Stimulated activated memory B cell treated with anti-CD40 and anti-IgM and Interleukin-4, amounts not matched to agents 10 μg/mL and 1 μg/mL and 100 μg/mL, for 72 hours (primary cell): ENCODE results near the gene RGL1.

ENCODE experiments used
- ATAC-seq: fragments of 150-1000 bp; cut with Tn5 transposase; 2 replicates; pipeline ENCODE4 v1.10.0; 2021
- H3K27ac Mint-ChIP-seq: one replicate; pipeline ENCODE4 v1.8.0; 2022; ENCODE audit warnings: mild to moderate bottlenecking, mixed read lengths
- H3K27me3 Mint-ChIP-seq: one replicate; pipeline ENCODE4 v1.8.0; 2022; ENCODE audit warnings: mixed read lengths
- H3K36me3 Mint-ChIP-seq: one replicate; pipeline ENCODE4 v1.8.0; 2022; ENCODE audit warnings: mixed read lengths
- H3K4me1 Mint-ChIP-seq: one replicate; pipeline ENCODE4 v1.8.0; 2022; ENCODE audit warnings: mixed read lengths
- H3K4me3 Mint-ChIP-seq: one replicate; pipeline ENCODE4 v1.8.0; 2022; ENCODE audit warnings: mild to moderate bottlenecking, moderate library complexity, mixed read lengths
- H3K9me3 Mint-ChIP-seq: one replicate; pipeline ENCODE4 v1.8.0; 2022; ENCODE audit warnings: mixed read lengths

Gene RGL1

GRCh38 chr1:183880531-183881243, 75.8 kb downstream of the RGL1 start:
- H3K4me3 Mint-ChIP-seq, result no peak overlapping the region
- H3K36me3 Mint-ChIP-seq, result peaks cover 12% of the 10 kb centered on the region
- no peaks in the 10 kb centered on the region for H3K9me3 Mint-ChIP-seq
- no peak for ATAC-seq
- peaks cover 7% of the 10 kb centered on the region for H3K27me3 Mint-ChIP-seq
- peaks cover 10% of the 10 kb centered on the region for H3K4me1 Mint-ChIP-seq
- H3K27ac Mint-ChIP-seq, result no peak overlapping the region

GRCh38 chr1:183881387-183882131, 76.6 kb downstream of the RGL1 start:
- Mint-ChIP-seq H3K4me3 (no peak overlapping the region), H3K9me3 (no peaks in the 10 kb centered on the region), H3K36me3 (peaks cover 12% of the 10 kb centered on the region), H3K4me1 (peaks cover 10% of the 10 kb centered on the region), H3K27ac (no peak overlapping the region), H3K27me3 (peaks cover 7% of the 10 kb centered on the region)
- no peak for ATAC-seq

GRCh38 chr1:183882335-183883167, 77.6 kb downstream of the RGL1 start:
- Mint-ChIP-seq H3K36me3 (peaks cover 12% of the 10 kb centered on the region), H3K27me3 (peaks cover 7% of the 10 kb centered on the region), H3K4me1 (peaks cover 10% of the 10 kb centered on the region), H3K4me3 (no peak overlapping the region), H3K9me3 (no peaks in the 10 kb centered on the region), H3K27ac (no peak overlapping the region)
- ATAC-seq, result no peak

GRCh38 chr1:183883623-183884022, 78.7 kb downstream of the RGL1 start:
- Mint-ChIP-seq H3K36me3 (peaks cover 12% of the 10 kb centered on the region), H3K4me1 (peaks cover 10% of the 10 kb centered on the region), H3K9me3 (no peaks in the 10 kb centered on the region), H3K27ac (no peak overlapping the region), H3K27me3 (peaks cover 7% of the 10 kb centered on the region), H3K4me3 (no peak overlapping the region)
- no peak for ATAC-seq

GRCh38 chr1:183884526-183884925, 79.6 kb downstream of the RGL1 start:
- Mint-ChIP-seq H3K27me3 (peaks cover 7% of the 10 kb centered on the region), H3K36me3 (peaks cover 12% of the 10 kb centered on the region), H3K4me3 (no peak overlapping the region), H3K4me1 (peaks cover 10% of the 10 kb centered on the region), H3K9me3 (no peaks in the 10 kb centered on the region), H3K27ac (no peak overlapping the region)
- ATAC-seq, result no peak

- Mint-ChIP-seq H3K9me3 (no peaks in the 10 kb centered on the region), H3K27me3 (peaks cover 7% of the 10 kb centered on the region), H3K27ac (no peak overlapping the region), H3K36me3 (peaks cover 12% of the 10 kb centered on the region), H3K4me1 (peaks cover 10% of the 10 kb centered on the region), H3K4me3 (no peak overlapping the region)
- no peak for ATAC-seq
Observed at GRCh38 chr1:183885142-183885735, 80.3 kb downstream of the RGL1 start.

- Mint-ChIP-seq H3K27ac (no peak overlapping the region), H3K9me3 (no peaks in the 10 kb centered on the region), H3K36me3 (peaks cover 12% of the 10 kb centered on the region), H3K4me3 (no peak overlapping the region), H3K4me1 (peaks cover 10% of the 10 kb centered on the region), H3K27me3 (peaks cover 7% of the 10 kb centered on the region)
- no peak for ATAC-seq
Observed at GRCh38 chr1:183886083-183886828, 81.3 kb downstream of the RGL1 start.

GRCh38 chr1:183886853-183887252, 81.9 kb downstream of the RGL1 start:
- peaks cover 2% of the 10 kb centered on the region for H3K27me3 Mint-ChIP-seq
- no peak overlapping the region for H3K4me3 Mint-ChIP-seq
- no peak for ATAC-seq
- H3K4me1 Mint-ChIP-seq, result peaks cover 10% of the 10 kb centered on the region
- H3K27ac Mint-ChIP-seq, result no peak overlapping the region
- H3K36me3 Mint-ChIP-seq, result peaks cover 12% of the 10 kb centered on the region
- H3K9me3 Mint-ChIP-seq, result no peaks in the 10 kb centered on the region

GRCh38 chr1:183887826-183888819, 83.2 kb downstream of the RGL1 start:
- no peak for ATAC-seq
- H3K4me1 Mint-ChIP-seq, result peaks cover 8% of the 10 kb centered on the region
- no peaks in the 10 kb centered on the region for H3K9me3 Mint-ChIP-seq
- no peak overlapping the region for H3K27ac Mint-ChIP-seq
- no peak overlapping the region for H3K4me3 Mint-ChIP-seq
- H3K27me3 Mint-ChIP-seq, result no peaks in the 10 kb centered on the region
- peaks cover 12% of the 10 kb centered on the region for H3K36me3 Mint-ChIP-seq

- peaks cover 6% of the 10 kb centered on the region for H3K36me3 Mint-ChIP-seq
- no peak for ATAC-seq
- H3K4me3 Mint-ChIP-seq, result no peak overlapping the region
- H3K4me1 Mint-ChIP-seq, result no peaks in the 10 kb centered on the region
- H3K27me3 Mint-ChIP-seq, result no peaks in the 10 kb centered on the region
- H3K27ac Mint-ChIP-seq, result no peak overlapping the region
- no peaks in the 10 kb centered on the region for H3K9me3 Mint-ChIP-seq
Observed at GRCh38 chr1:183889095-183889494, 84.2 kb downstream of the RGL1 start.

- Mint-ChIP-seq H3K27ac (no peak overlapping the region), H3K36me3 (peaks cover 7% of the 10 kb centered on the region), H3K4me1 (peaks cover 3% of the 10 kb centered on the region), H3K27me3 (no peaks in the 10 kb centered on the region), H3K9me3 (no peaks in the 10 kb centered on the region), H3K4me3 (no peak overlapping the region)
- ATAC-seq, result no peak
Observed at GRCh38 chr1:183891158-183891856, 86.4 kb downstream of the RGL1 start.

GRCh38 chr1:183892351-183892793, 87.5 kb downstream of the RGL1 start:
- Mint-ChIP-seq H3K36me3 (peaks cover 7% of the 10 kb centered on the region), H3K4me3 (no peak overlapping the region), H3K9me3 (no peaks in the 10 kb centered on the region), H3K4me1 (peaks cover 13% of the 10 kb centered on the region), H3K27ac (no peak overlapping the region), H3K27me3 (no peaks in the 10 kb centered on the region)
- ATAC-seq, result no peak
